ENCODE data around the gene RSPRY1.
A peak's percentile ranks its signal among the peaks of the same experiment; 100 is the strongest.

Gene RSPRY1

DNA sequence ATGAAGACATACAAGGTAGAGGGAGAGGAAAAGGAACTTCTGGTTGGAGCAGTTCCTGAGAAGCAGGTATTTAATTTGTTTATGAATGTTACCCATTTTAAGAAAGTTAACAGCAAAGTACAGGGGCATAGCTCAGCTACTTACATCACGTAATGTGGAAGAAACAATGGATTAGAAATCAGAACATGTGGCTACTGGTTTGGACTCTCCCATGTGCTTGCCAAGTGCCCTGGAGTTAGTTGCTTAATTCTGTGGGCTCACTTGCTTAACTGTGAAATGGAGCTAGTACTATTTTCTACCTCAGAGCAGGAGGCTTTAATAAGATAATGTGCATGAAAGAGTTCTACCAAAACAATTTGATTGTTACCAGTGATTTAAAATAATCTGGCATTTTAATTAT lies 27.3 kb downstream of the RSPRY1 start:
- Histone ChIP-seq H2BK5ac (ENCODE audit: low read depth, low read length, poor library complexity) (no peak overlapping the region), H3K4ac (ENCODE audit: low read depth, low read length) (no peak overlapping the region), H3K9ac (ENCODE audit: low read length) (no peak overlapping the region), H3K18ac (ENCODE audit: low read length) (no peak overlapping the region), H2AFZ (ENCODE audit: insufficient read depth, low read length, poor library complexity) (no peak overlapping the region), H3K9me3 (ENCODE audit: insufficient read depth, low read depth, low read length) (no peaks in the 10 kb centered on the region), H3K27ac (ENCODE audit: low read depth, low read length) (no peak overlapping the region), H3K14ac (ENCODE audit: low read length) (no peak overlapping the region), H3K36me3 (ENCODE audit: control insufficient read depth in 1 of 2, insufficient read depth in 2 of 2, low read length in 2 of 2) (peaks cover 24 to 55% of the 10 kb centered on the region in 2 experiments), H3K4me3 (ENCODE audit: low read depth, low read length) (no peak overlapping the region), H4K91ac (ENCODE audit: low read depth, low read length) (no peak overlapping the region), H3K23ac (ENCODE audit: low read length) (no peak overlapping the region), H3K4me1 (ENCODE audit: control insufficient read depth in 1 of 2, insufficient read depth in 2 of 2, low read length in 2 of 2) (no peaks in the 10 kb centered on the region), H2AK5ac (ENCODE audit: low read length) (no peak overlapping the region), H3K79me2 (ENCODE audit: control insufficient read depth, insufficient read depth, low read length, poor library complexity) (no peaks in the 10 kb centered on the region), H3K4me2 (ENCODE audit: low read length) (no peak overlapping the region), H4K12ac (ENCODE audit: low read depth, low read length) (no peak overlapping the region), H2BK12ac (ENCODE audit: low read length) (no peak overlapping the region), H3K27me3 (ENCODE audit: insufficient read depth, low read length) (no peaks in the 10 kb centered on the region), H4K8ac (ENCODE audit: low read depth, low read length) (no peak overlapping the region), H3K79me1 (ENCODE audit: low read length) (no peaks in the 10 kb centered on the region), H2BK120ac (ENCODE audit: insufficient read depth, low read length, poor library complexity) (no peak overlapping the region)
- no CpG with 5 or more reads among the region's 1 CpG for WGBS (ENCODE audit: extremely low coverage, insufficient coverage, insufficient read length)
- no peak for DNase-seq

GRCh38 chr16:57216968-57217367 lies 30.8 kb downstream of the RSPRY1 start:
- no peak overlapping the region for H2BK120ac ChIP-seq (ENCODE audit: insufficient read depth, low read length, poor library complexity)
- H3K4ac ChIP-seq (ENCODE audit: low read depth, low read length): no peak overlapping the region
- no peak overlapping the region for H3K18ac ChIP-seq (ENCODE audit: low read length)

GRCh38 chr16:57223057-57223456 lies 36.9 kb downstream of the RSPRY1 start:
- H3K27ac ChIP-seq (ENCODE audit: low read depth, low read length): no peak overlapping the region
- H3K4me1 ChIP-seq (ENCODE audit: control insufficient read depth in 1 of 2, insufficient read depth in 2 of 2, low read length in 2 of 2): peaks cover 0 to 10% of the 10 kb centered on the region in 2 experiments
- H3K23ac ChIP-seq (ENCODE audit: low read length): no peak overlapping the region
- no peak overlapping the region for H2AK5ac ChIP-seq (ENCODE audit: low read length)
- H4K12ac ChIP-seq (ENCODE audit: low read depth, low read length): no peak overlapping the region
- no peak overlapping the region for H3K4me2 ChIP-seq (ENCODE audit: low read length)
- H3K4ac ChIP-seq (ENCODE audit: low read depth, low read length): no peak overlapping the region
- no peak overlapping the region for H4K91ac ChIP-seq (ENCODE audit: low read depth, low read length)
- H3K14ac ChIP-seq (ENCODE audit: low read length): no peak overlapping the region
- H3K79me1 ChIP-seq (ENCODE audit: low read length): no peaks in the 10 kb centered on the region
- no peak overlapping the region for H2BK12ac ChIP-seq (ENCODE audit: low read length)
- H3K18ac ChIP-seq (ENCODE audit: low read length): no peak overlapping the region
- H3K4me3 ChIP-seq (ENCODE audit: low read depth, low read length): no peak overlapping the region
- no peak overlapping the region for H4K8ac ChIP-seq (ENCODE audit: low read depth, low read length)
- H2BK120ac ChIP-seq (ENCODE audit: insufficient read depth, low read length, poor library complexity): no peak overlapping the region
- no peaks in the 10 kb centered on the region for H3K79me2 ChIP-seq (ENCODE audit: control insufficient read depth, insufficient read depth, low read length, poor library complexity)
- H3K9ac ChIP-seq (ENCODE audit: low read length): no peak overlapping the region
- no CpG with 5 or more reads among the region's 1 CpG for WGBS (ENCODE audit: extremely low coverage, insufficient coverage, insufficient read length)
- DNase-seq: no peak
- peaks cover 19 to 25% of the 10 kb centered on the region in 2 experiments for H3K36me3 ChIP-seq (ENCODE audit: control insufficient read depth in 1 of 2, insufficient read depth in 2 of 2, low read length in 2 of 2)
- no peaks in the 10 kb centered on the region for H3K27me3 ChIP-seq (ENCODE audit: insufficient read depth, low read length)
- H2BK5ac ChIP-seq (ENCODE audit: low read depth, low read length, poor library complexity): no peak overlapping the region
- no peak overlapping the region for H2AFZ ChIP-seq (ENCODE audit: insufficient read depth, low read length, poor library complexity)
- H3K9me3 ChIP-seq (ENCODE audit: insufficient read depth, low read depth, low read length): no peaks in the 10 kb centered on the region

More at GRCh38 chr16:57216968-57217367, 30.8 kb downstream of the RSPRY1 start:
- Histone ChIP-seq H4K8ac (ENCODE audit: low read depth, low read length) (no peak overlapping the region), H3K4me1 (ENCODE audit: control insufficient read depth in 1 of 2, insufficient read depth in 2 of 2, low read length in 2 of 2) (no peaks in the 10 kb centered on the region), H3K4me3 (ENCODE audit: low read depth, low read length) (no peak overlapping the region), H4K12ac (ENCODE audit: low read depth, low read length) (no peak overlapping the region), H3K27ac (ENCODE audit: low read depth, low read length) (no peak overlapping the region), H2AFZ (ENCODE audit: insufficient read depth, low read length, poor library complexity) (no peak overlapping the region), H3K9ac (ENCODE audit: low read length) (no peak overlapping the region), H3K14ac (ENCODE audit: low read length) (no peak overlapping the region), H3K79me1 (ENCODE audit: low read length) (no peaks in the 10 kb centered on the region), H3K79me2 (ENCODE audit: control insufficient read depth, insufficient read depth, low read length, poor library complexity) (no peaks in the 10 kb centered on the region), H3K23ac (ENCODE audit: low read length) (no peak overlapping the region), H4K91ac (ENCODE audit: low read depth, low read length) (no peak overlapping the region), H3K9me3 (ENCODE audit: insufficient read depth, low read depth, low read length) (no peaks in the 10 kb centered on the region), H3K36me3 (ENCODE audit: control insufficient read depth in 1 of 2, insufficient read depth in 2 of 2, low read length in 2 of 2) (peaks cover 15 to 43% of the 10 kb centered on the region in 2 experiments), H2AK5ac (ENCODE audit: low read length) (no peak overlapping the region), H3K4me2 (ENCODE audit: low read length) (no peak overlapping the region), H3K27me3 (ENCODE audit: insufficient read depth, low read length) (no peaks in the 10 kb centered on the region), H2BK12ac (ENCODE audit: low read length) (no peak overlapping the region), H2BK5ac (ENCODE audit: low read depth, low read length, poor library complexity) (no peak overlapping the region)
- no peak for DNase-seq
- no CpG with 5 or more reads among the region's 2 CpGs for WGBS (ENCODE audit: extremely low coverage, insufficient coverage, insufficient read length)

DNA sequence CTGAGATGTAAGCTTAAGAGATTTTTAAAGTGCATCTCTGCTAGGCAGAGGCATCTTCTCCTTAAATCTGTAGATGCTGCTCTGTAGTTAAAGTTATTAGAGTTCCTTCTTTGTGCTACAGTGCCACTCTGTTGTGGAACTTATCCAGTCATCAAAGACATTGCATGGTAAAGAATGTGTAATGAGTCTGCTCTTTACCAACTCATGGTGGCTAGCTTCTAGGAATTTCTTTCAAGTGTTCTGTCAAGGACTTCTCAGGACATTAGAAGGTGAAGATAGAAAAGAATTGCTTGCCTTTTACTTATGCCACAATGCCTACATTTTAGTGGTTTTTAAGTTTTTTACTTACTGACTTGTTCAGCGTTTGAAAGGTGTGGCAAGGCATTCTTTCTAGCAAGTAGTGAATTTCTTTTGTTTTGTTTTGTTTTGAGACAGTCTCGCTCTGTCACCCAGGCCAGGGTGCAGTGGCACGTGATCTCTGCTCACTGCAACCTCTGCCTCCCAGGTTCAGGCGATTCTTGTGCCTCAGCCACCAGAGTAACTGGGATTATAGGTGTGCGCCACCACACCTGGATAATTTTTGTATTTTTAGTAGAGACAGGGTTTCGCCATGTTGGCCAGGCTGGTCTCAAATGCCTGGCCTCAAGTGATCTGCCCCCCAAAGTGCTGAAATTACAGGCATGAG lies 38.7 kb downstream of the RSPRY1 start:
- no peak overlapping the region for H3K4me3 ChIP-seq (ENCODE audit: low read depth, low read length)
- H4K91ac ChIP-seq (ENCODE audit: low read depth, low read length): peak overlapping the region; percentile 43

More for the DNA sequence above, 38.7 kb downstream of the RSPRY1 start:
- H3K36me3 ChIP-seq (ENCODE audit: control insufficient read depth in 1 of 2, insufficient read depth in 2 of 2, low read length in 2 of 2): peaks cover 23 to 30% of the 10 kb centered on the region in 2 experiments
- no peak overlapping the region for H3K18ac ChIP-seq (ENCODE audit: low read length)
- WGBS (ENCODE audit: extremely low coverage, insufficient coverage, insufficient read length): no CpG with 5 or more reads among the region's 6 CpGs
- H3K27me3 ChIP-seq (ENCODE audit: insufficient read depth, low read length): no peaks in the 10 kb centered on the region
- no peak overlapping the region for H2AFZ ChIP-seq (ENCODE audit: insufficient read depth, low read length, poor library complexity)
- H2BK12ac ChIP-seq (ENCODE audit: low read length): no peak overlapping the region
- no peak overlapping the region for H4K8ac ChIP-seq (ENCODE audit: low read depth, low read length)
- no peak overlapping the region for H3K9ac ChIP-seq (ENCODE audit: low read length)
- peaks cover 0 to 10% of the 10 kb centered on the region in 2 experiments for H3K4me1 ChIP-seq (ENCODE audit: control insufficient read depth in 1 of 2, insufficient read depth in 2 of 2, low read length in 2 of 2)
- H3K79me1 ChIP-seq (ENCODE audit: low read length): no peaks in the 10 kb centered on the region
- no peak overlapping the region for H3K4ac ChIP-seq (ENCODE audit: low read depth, low read length)
- H3K79me2 ChIP-seq (ENCODE audit: control insufficient read depth, insufficient read depth, low read length, poor library complexity): no peaks in the 10 kb centered on the region
- H2BK120ac ChIP-seq (ENCODE audit: insufficient read depth, low read length, poor library complexity): no peak overlapping the region
- no peak overlapping the region for H3K27ac ChIP-seq (ENCODE audit: low read depth, low read length)
- H2AK5ac ChIP-seq (ENCODE audit: low read length): no peak overlapping the region
- peak; percentile 26 to 81 for DNase-seq
- no peaks in the 10 kb centered on the region for H3K9me3 ChIP-seq (ENCODE audit: insufficient read depth, low read depth, low read length)
- peak overlapping the region; percentile 52 for H2BK5ac ChIP-seq (ENCODE audit: low read depth, low read length, poor library complexity)
- no peak overlapping the region for H4K12ac ChIP-seq (ENCODE audit: low read depth, low read length)
- no peak overlapping the region for H3K23ac ChIP-seq (ENCODE audit: low read length)
- H3K14ac ChIP-seq (ENCODE audit: low read length): no peak overlapping the region
- no peak overlapping the region for H3K4me2 ChIP-seq (ENCODE audit: low read length)
